C4-2B (cell line): ENCODE measurements around the gene SLCO2A1.

Experiments used
- H3K27ac ChIP-seq: fragments of 450-650 bp; 2 replicates; pipeline ENCODE4 v1.5.1; 2017
- ZFX ChIP-seq: fragments of 450-650 bp; IDR thresholded peaks from 2 replicates; pipeline ENCODE4 v1.6.1; 2017
- TF ChIP-seq, protein P1 (sequence below): fragments of 450-650 bp; conservative IDR thresholded peaks from 2 replicates; pipeline ENCODE4 v1.5.1; 2017; ENCODE audit warnings: mild to moderate bottlenecking

Gene SLCO2A1

GRCh38 chr3:133917144-133917543, 112.6 kb downstream of the SLCO2A1 start:
- no peak overlapping the region for H3K27ac ChIP-seq
- TF ChIP-seq ZFX, result no peak
- TF ChIP-seq, protein P1, sequence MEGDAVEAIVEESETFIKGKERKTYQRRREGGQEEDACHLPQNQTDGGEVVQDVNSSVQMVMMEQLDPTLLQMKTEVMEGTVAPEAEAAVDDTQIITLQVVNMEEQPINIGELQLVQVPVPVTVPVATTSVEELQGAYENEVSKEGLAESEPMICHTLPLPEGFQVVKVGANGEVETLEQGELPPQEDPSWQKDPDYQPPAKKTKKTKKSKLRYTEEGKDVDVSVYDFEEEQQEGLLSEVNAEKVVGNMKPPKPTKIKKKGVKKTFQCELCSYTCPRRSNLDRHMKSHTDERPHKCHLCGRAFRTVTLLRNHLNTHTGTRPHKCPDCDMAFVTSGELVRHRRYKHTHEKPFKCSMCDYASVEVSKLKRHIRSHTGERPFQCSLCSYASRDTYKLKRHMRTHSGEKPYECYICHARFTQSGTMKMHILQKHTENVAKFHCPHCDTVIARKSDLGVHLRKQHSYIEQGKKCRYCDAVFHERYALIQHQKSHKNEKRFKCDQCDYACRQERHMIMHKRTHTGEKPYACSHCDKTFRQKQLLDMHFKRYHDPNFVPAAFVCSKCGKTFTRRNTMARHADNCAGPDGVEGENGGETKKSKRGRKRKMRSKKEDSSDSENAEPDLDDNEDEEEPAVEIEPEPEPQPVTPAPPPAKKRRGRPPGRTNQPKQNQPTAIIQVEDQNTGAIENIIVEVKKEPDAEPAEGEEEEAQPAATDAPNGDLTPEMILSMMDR, result no peak

DNA sequence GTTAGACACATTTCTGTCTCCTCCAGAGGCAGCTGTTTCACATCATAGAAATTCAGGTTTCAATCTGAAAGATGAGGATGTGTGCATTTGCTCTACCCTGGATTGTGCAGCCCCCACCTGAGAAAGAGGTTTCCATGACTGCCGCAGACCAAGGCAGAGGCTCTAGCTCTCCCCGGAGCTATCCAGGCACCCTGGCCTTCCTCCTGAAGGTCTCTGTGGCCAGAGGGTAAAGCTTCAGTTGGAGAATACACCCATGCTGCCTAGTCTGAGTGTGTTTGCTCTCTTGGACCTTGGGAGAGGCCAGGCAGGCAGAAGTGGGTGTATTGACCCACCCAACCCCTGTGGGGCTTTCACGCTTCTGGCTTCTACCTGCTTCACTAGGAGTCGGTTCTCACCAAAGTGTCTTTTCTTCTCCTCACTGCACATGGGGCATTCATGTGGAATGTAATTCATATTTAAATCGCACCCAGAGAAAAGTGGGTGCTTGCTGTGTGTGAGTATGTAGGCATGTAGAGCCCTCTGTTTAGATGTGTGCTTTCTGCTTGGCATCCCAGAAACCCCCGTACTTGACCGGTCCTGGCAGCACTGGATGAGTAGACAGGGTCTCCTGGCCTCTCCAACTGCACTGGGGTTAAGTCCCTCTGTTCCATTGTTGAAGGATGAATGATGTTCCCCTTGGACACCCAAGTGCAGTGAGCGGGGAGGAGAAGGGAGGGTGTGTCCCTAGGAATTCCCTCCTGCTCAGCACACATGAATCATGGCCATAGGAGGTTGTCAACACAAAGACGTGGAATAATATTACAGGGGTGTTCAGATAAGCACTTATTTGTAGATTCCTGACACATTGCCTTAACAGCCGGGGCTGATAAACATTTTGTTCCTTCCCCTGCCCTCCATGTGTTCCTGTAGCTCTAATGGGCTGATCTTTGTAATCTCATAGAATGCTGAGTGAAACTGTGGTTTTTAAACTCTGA, 113.8 kb downstream of the SLCO2A1 start:
- TF ChIP-seq, protein P1, result no peak
- TF ChIP-seq ZFX, result no peak
- H3K27ac ChIP-seq, result no peak overlapping the region

GRCh38 chr3:133914839-133915600, 114.7 kb downstream of the SLCO2A1 start:
- H3K27ac ChIP-seq, result no peak overlapping the region
- TF ChIP-seq ZFX, result no peak
- TF ChIP-seq, protein P1, result no peak

- TF ChIP-seq ZFX, result no peak
- TF ChIP-seq, protein P1, result peak; percentile 56
- no peak overlapping the region for H3K27ac ChIP-seq
These were observed 119.3 kb downstream of the SLCO2A1 start for GRCh38 chr3:133910422-133910821.

DNA sequence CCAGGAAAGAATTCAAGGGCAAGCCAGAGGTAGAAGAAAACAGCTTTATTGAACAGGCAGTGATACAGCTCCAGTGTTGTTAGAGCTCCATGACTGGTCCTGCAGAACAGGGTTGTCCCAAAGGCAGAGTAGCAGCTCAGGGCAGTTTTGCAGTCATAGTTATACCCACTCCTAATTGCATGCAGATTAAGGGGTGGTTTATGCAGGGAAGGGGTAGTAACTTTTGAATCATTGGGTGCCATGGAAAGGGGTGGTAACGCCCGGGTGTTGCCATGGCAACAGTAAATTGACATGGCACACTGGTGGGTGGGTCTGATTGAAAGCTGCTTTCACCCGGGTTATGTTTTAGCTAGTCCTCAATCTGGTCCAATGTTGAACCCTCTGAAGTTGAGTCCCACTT, 124.3 kb downstream of the SLCO2A1 start:
- no peak for TF ChIP-seq ZFX
- TF ChIP-seq, protein P1, result no peak
- no peak overlapping the region for H3K27ac ChIP-seq

DNA sequence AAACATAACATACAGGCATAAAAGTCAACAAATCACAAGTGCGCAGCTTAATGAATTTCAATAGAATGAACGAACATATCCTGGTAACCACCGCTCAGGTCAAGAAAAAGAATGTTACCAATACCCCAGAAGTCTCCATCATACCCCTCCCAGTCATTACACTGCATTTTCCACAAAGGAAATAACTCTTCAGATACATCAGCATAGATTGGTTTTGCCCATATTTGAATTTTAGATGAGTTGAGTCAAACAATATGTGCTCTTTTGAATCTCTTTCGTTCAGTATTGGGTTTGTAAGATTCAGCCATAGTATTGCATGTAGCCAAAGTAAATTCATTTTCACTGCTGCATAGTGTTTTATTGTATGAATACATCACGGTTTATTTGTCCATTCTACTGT, 127.9 kb downstream of the SLCO2A1 start:
- TF ChIP-seq ZFX, result no peak
- TF ChIP-seq, protein P1, result no peak
- no peak overlapping the region for H3K27ac ChIP-seq

DNA sequence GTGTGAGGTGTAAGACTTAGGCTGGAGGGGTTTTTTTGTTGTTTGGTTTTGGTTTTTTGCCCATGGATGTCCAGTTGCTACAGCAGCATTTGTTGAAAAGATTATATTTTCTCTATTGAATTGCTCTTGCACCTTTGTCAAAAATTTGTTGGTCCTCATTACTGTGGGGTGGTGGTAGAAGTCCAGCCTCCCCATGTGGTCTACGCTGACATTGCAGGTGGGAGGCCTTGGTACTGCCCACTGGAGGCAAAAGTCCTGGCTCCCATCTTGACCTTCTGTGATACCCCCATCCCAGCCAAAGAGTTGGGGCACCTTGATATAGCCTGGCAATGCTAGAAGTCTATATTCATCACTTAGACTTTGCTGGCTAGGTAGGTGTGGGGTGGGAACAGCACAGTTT, 128.6 kb downstream of the SLCO2A1 start:
- H3K27ac ChIP-seq, result no peak overlapping the region
- TF ChIP-seq, protein P1, result 0 out of 2 replicates have a peak, but pooled peaks have one; percentile 12
- TF ChIP-seq ZFX, result no peak
